DMS79 (cell line): ENCODE data around the gene ZNF322.

Source experiments
- DNase-seq: peaks from one replicate; lab custom pipeline; 2025; lab: John Stamatoyannopoulos, UW

The ZNF322 gene

GRCh38 chr6:26588965-26589364 lies 70.6 kb downstream of the ZNF322 start:
- no peak for DNase-seq
